Measurements from ENCODE around the gene ARPC5L.

- TF ChIP-seq CTCF (conservative IDR thresholded peaks at IDR 0.05; ENCODE audit: low read depth, low read length) (no peak), EZH2 (IDR thresholded peaks at IDR 0.05; ENCODE audit: borderline replicate concordance, low read depth, low read length, poor library complexity, severe bottlenecking) (no peak)
These were observed 22.4 kb downstream of the ARPC5L start for GRCh38 chr9:124884376-124884775.
